ENCODE results near the gene ARID1A. TPM values are rescaled to one million over a fixed set of nuclear protein-coding genes. Genes with fewer than 3 reads are reported as not detected.
A peak's percentile ranks its signal among the peaks of the same experiment; 100 is the strongest.
"Not testable (repeated sequence)": the region's sequence is repeated elsewhere in the genome, so short reads cannot be mapped to it uniquely, and the experiment has no call there.

ARID1A gene
- total RNA-seq, 1 donor from 2014 or later: 43.1 TPM

DNA sequence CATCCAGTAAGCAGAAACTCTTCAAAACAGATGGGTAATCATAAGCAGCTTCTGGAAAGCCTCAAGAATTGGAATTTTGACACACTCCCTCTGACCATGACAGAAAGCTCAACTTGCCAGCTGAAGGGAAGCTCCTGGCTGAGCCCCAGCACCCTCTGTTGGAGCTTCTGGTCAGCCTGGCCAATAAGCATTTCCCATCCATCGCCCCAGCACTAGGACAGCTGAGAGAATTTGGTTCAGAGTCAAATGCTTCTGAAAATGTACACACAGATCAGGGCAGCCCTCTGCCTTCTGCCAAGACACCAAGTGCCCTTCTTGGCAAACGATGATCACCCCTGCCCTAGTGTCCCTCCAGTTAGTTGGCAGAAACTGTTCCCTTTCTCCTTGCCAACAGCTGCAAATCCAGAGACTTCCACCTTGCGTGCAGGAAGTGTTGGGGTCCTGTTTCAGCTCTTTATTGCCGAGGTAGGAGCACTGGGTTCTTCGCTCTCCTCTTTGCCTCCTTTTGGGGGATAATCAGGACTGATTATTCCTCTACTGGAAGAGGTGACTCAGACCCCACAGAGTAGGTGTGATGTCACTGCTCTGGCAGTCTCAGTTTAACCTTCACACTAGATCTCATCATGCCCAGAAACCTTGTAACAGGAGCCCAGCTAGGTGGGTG lies 103.8 kb downstream of the ARID1A start:
- no peaks in the 10 kb centered on the region for H3K36me3 ChIP-seq
- no peaks in the 10 kb centered on the region for H4K20me1 ChIP-seq (ENCODE audit: low read depth)
- peaks cover 7% of the 10 kb centered on the region for H3K4me1 ChIP-seq
- peak overlapping the region; percentile 29 for H3K27ac Mint-ChIP-seq
- no peaks in the 10 kb centered on the region for H3K27me3 ChIP-seq
- no peaks in the 10 kb centered on the region for H3K9me3 Mint-ChIP-seq
- H3F3A ChIP-seq (ENCODE audit: low read depth): peaks cover 9% of the 10 kb centered on the region
- no peak overlapping the region for H3K9ac ChIP-seq
- H2AFZ ChIP-seq (replicated peaks): no peak overlapping the region
- no peak overlapping the region for H3K4me3 ChIP-seq
- H3K4me1 Mint-ChIP-seq: peaks cover 18% of the 10 kb centered on the region
- no peaks in the 10 kb centered on the region for H3K79me2 ChIP-seq (ENCODE audit: low read depth)
- H3K4me3 Mint-ChIP-seq: no peak overlapping the region
- DNase-seq (ENCODE audit: low spot score): no peak
- peaks cover 13% of the 10 kb centered on the region for H3K36me3 Mint-ChIP-seq
- no peak overlapping the region for H3K27ac ChIP-seq
- TF ChIP-seq, protein P1, sequence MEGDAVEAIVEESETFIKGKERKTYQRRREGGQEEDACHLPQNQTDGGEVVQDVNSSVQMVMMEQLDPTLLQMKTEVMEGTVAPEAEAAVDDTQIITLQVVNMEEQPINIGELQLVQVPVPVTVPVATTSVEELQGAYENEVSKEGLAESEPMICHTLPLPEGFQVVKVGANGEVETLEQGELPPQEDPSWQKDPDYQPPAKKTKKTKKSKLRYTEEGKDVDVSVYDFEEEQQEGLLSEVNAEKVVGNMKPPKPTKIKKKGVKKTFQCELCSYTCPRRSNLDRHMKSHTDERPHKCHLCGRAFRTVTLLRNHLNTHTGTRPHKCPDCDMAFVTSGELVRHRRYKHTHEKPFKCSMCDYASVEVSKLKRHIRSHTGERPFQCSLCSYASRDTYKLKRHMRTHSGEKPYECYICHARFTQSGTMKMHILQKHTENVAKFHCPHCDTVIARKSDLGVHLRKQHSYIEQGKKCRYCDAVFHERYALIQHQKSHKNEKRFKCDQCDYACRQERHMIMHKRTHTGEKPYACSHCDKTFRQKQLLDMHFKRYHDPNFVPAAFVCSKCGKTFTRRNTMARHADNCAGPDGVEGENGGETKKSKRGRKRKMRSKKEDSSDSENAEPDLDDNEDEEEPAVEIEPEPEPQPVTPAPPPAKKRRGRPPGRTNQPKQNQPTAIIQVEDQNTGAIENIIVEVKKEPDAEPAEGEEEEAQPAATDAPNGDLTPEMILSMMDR (IDR thresholded peaks at IDR 0.05): no peak
- no peak for TF ChIP-seq EZH2phosphoT487 (IDR thresholded peaks at IDR 0.05)
- no peak for TF ChIP-seq EZH2 (IDR thresholded peaks at IDR 0.05)
- H3K4me2 ChIP-seq: no peak overlapping the region
- peaks cover 3% of the 10 kb centered on the region for H3K27me3 Mint-ChIP-seq (ENCODE audit: insufficient read depth, low read depth)
- H3K9me3 ChIP-seq (ENCODE audit: low read depth): no peaks in the 10 kb centered on the region

DNA sequence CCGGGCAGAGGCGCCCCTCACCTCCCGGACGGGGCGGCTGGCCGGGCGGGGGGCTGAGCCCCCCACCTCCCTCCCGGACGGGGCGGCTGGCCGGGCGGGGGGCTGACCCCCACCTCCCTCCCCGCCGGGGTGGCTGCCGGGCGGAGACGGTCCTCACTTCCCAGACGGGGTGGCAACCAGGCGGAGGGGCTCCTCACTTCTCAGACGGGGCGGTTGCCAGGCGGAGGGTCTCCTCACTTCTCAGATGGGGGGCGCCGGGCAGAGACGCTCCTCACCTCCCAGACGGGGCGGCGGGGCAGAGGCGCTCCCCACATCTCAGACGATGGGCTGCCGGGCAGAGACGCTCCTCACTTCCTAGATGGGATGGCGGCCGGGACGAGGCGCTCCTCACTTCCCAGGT lies 108.1 kb downstream of the ARID1A start:
- H3K27ac Mint-ChIP-seq; H3F3A ChIP-seq (ENCODE audit: low read depth); H3K4me3 ChIP-seq; H3K36me3 ChIP-seq; H4K20me1 ChIP-seq (ENCODE audit: low read depth); H3K9me3 ChIP-seq (ENCODE audit: low read depth); H3K4me3 Mint-ChIP-seq; H3K9ac ChIP-seq; H3K27ac ChIP-seq; H3K27me3 ChIP-seq; H3K4me2 ChIP-seq; DNase-seq (ENCODE audit: low spot score); H3K27me3 Mint-ChIP-seq (ENCODE audit: insufficient read depth, low read depth); H3K36me3 Mint-ChIP-seq; H3K79me2 ChIP-seq (ENCODE audit: low read depth); H3K4me1 ChIP-seq; H2AFZ ChIP-seq (replicated peaks): not testable (repeated sequence)
- H3K4me1 Mint-ChIP-seq: peaks cover 20% of the 10 kb centered on the region
- peaks cover 10% of the 10 kb centered on the region for H3K9me3 Mint-ChIP-seq

DNA sequence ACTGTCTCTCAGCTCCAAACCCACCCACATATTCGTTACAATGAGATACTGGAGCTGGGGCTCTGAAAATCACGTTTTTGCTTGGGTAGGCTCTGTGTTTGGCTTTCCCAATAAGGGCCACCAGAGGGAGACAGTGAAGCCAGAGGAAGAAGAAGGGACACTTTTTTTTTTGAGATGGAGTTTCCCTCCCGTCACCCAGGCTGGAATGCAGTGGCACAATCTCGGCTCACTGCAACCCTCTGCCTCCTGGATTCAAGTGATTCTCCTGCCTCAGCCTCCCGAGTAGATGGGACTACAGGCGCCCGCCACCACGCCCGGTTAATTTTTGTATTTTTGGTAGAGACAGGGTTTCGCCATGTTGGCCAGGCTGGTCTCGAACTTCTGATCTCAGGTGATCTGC lies 114.3 kb downstream of the ARID1A start:
- H3K4me3 ChIP-seq; H3K9me3 ChIP-seq (ENCODE audit: low read depth); H3K27me3 Mint-ChIP-seq (ENCODE audit: insufficient read depth, low read depth); H3K9me3 Mint-ChIP-seq; H3K4me2 ChIP-seq; H3K4me1 Mint-ChIP-seq; H4K20me1 ChIP-seq (ENCODE audit: low read depth); H3K27ac Mint-ChIP-seq; H3K36me3 Mint-ChIP-seq; H3K9ac ChIP-seq; H3K4me1 ChIP-seq; H3K27me3 ChIP-seq; H3K27ac ChIP-seq; H3K36me3 ChIP-seq; H3K4me3 Mint-ChIP-seq; H3F3A ChIP-seq (ENCODE audit: low read depth); H3K79me2 ChIP-seq (ENCODE audit: low read depth): not testable (repeated sequence)
- peak; percentile 79 for DNase-seq (ENCODE audit: low spot score)
- TF ChIP-seq, protein P1 (IDR thresholded peaks at IDR 0.05): peak; percentile 72
- H2AFZ ChIP-seq (replicated peaks): peak overlapping the region; percentile 50

DNA sequence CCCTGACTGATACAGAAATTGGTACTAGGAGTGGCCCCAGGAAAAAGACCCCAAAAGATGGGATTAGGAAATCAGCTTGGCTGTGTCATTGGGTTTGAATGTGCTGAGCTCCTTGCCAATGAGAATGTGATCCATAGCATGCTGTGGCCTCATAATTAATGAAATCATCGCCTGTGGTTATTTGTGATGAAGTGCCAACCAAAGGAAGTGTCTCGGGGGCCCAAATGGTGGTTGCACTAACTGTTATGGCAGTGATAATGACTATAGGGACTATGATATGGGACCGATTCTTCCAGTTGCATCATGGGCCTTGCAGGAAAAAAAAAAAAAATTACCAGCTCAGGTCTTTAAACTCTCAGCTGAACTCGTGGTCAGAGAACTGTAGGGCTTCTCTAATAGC lies 115.2 kb downstream of the ARID1A start:
- H3F3A ChIP-seq (ENCODE audit: low read depth): no peaks in the 10 kb centered on the region
- no peaks in the 10 kb centered on the region for H3K36me3 ChIP-seq
- H3K27me3 ChIP-seq: no peaks in the 10 kb centered on the region
- TF ChIP-seq, protein P1 (IDR thresholded peaks at IDR 0.05): no peak
- TF ChIP-seq EZH2 (IDR thresholded peaks at IDR 0.05) (no peak), EZH2phosphoT487 (IDR thresholded peaks at IDR 0.05) (no peak)
- Mint-ChIP-seq H3K27me3 (ENCODE audit: insufficient read depth, low read depth) (peaks cover 4% of the 10 kb centered on the region), H3K36me3 (no peaks in the 10 kb centered on the region), H3K4me1 (peaks cover 2% of the 10 kb centered on the region), H3K4me3 (no peak overlapping the region), H3K27ac (no peak overlapping the region), H3K9me3 (peaks cover 3% of the 10 kb centered on the region)
- H3K4me3 ChIP-seq: no peak overlapping the region
- no peaks in the 10 kb centered on the region for H4K20me1 ChIP-seq (ENCODE audit: low read depth)
- no peak overlapping the region for H3K4me2 ChIP-seq
- no peaks in the 10 kb centered on the region for H3K9me3 ChIP-seq (ENCODE audit: low read depth)
- no peak for DNase-seq (ENCODE audit: low spot score)
- no peaks in the 10 kb centered on the region for H3K79me2 ChIP-seq (ENCODE audit: low read depth)
- H2AFZ ChIP-seq (replicated peaks): no peak overlapping the region
- H3K9ac ChIP-seq: no peak overlapping the region
- H3K27ac ChIP-seq: no peak overlapping the region
- no peaks in the 10 kb centered on the region for H3K4me1 ChIP-seq

All from neural progenitor cell (in vitro differentiated cells).